GM12878 (cell line): ENCODE measurements around the gene C1orf21. TPM values are rescaled to one million over a fixed set of nuclear protein-coding genes. Genes with fewer than 3 reads are reported as not detected.

Experiments
- ATAC-seq: fragments of 200-7000 bp; cut with Tn5 transposase; 3 replicates; pipeline ENCODE4 v1.9.1; 2020; ENCODE audit warnings: mild to moderate bottlenecking, moderate library complexity
- BruUV-seq: library from RNA; stranded (reverse); fragments of 400-500 nt; replicated peaks from 2 replicates; lab custom pipeline; 2021; lab: Mats Ljungman, UMichigan
- CTCF ChIA-PET: fragments of 300-600 bp; sonication (Branson Sonifier 250); formaldehyde crosslinking; extraction: SDS; loops from one replicate; lab custom pipeline; 2021; ENCODE audit warnings: inconsistent platforms; lab: Yijun Ruan, JAX
- POLR2A ChIA-PET: fragments of 350-600 bp; formaldehyde crosslinking; extraction: SDS; loops from one replicate; lab custom pipeline; 2021; ENCODE audit warnings: inconsistent platforms; lab: Charles Lee
- RAD21 ChIA-PET: fragments of 300-600 bp; sonication (Branson Sonifier 250); formaldehyde crosslinking; loops from one replicate; lab custom pipeline; 2023; ENCODE audit warnings: antibody characterized with exemption; ENCODE audit not compliant: unreplicated experiment; lab: Charles Lee
- SMC1A ChIA-PET: fragments of 300-600 bp; sonication (Branson Sonifier 250); formaldehyde crosslinking; loops from one replicate; lab custom pipeline; 2023; ENCODE audit not compliant: unreplicated experiment, uncharacterized antibody; lab: Charles Lee
- DNase-seq: peaks from one replicate; pipeline ENCODE4 v3.0.0-alpha.2; 2011; ENCODE audit warnings: low read depth, low spot score
- FAIRE-seq: peaks from 3 replicates; lab custom pipeline; 2011; peaks lifted over from hg19 to GRCh38; lab: Jason Lieb, UNC
- H2AFZ ChIP-seq: 2 replicates; pipeline ENCODE4 v1.6.0; 2011; ENCODE audit warnings: low read depth, low read length, control low read depth; ENCODE audit not compliant: control insufficient read depth
- H3K27ac ChIP-seq: 2 replicates; pipeline ENCODE4 v1.5.1; 2011; ENCODE audit warnings: control low read depth; ENCODE audit not compliant: control insufficient read depth, insufficient read depth
- H3K27me3 ChIP-seq, 2 experiments: replicated peaks in 1 of 2; 2 replicates each; pipeline versions ENCODE4 v1.6.0 to v1.6.1; 2011; ENCODE audit warnings: low read length in 1 of 2; ENCODE audit not compliant: control insufficient read depth in 2 of 2, insufficient read depth in 2 of 2
- H3K36me3 ChIP-seq, 2 experiments: 2 replicates each; pipeline ENCODE4 v1.5.1; 2011; ENCODE audit warnings: low read length in 1 of 2; ENCODE audit not compliant: control insufficient read depth in 2 of 2, insufficient read depth in 2 of 2
- H3K4me1 ChIP-seq: 2 replicates; pipeline ENCODE4 v1.6.1; 2011; ENCODE audit warnings: mild to moderate bottlenecking, low read length, moderate library complexity, mixed read lengths; ENCODE audit not compliant: control insufficient read depth, insufficient read depth
- H3K4me2 ChIP-seq: 2 replicates; pipeline ENCODE4 v1.6.0; 2011; ENCODE audit warnings: control low read depth; ENCODE audit not compliant: control insufficient read depth, insufficient read depth
- H3K4me3 ChIP-seq: fragments of 200-600 bp; sonication (generic); 2 replicates; pipeline ENCODE4 v1.5.1; 2016
- H3K79me2 ChIP-seq: 2 replicates; pipeline ENCODE4 v1.6.0; 2011; ENCODE audit warnings: low read length; ENCODE audit not compliant: control insufficient read depth, insufficient read depth
- H3K9ac ChIP-seq: 2 replicates; pipeline ENCODE4 v1.8.0; 2011; ENCODE audit warnings: low read length, control low read depth, mixed read lengths; ENCODE audit not compliant: control insufficient read depth, insufficient read depth
- H3K9me3 ChIP-seq: replicated peaks from 3 replicates; pipeline ENCODE4 v1.5.1; 2011; ENCODE audit warnings: mild to moderate bottlenecking, low read length; ENCODE audit not compliant: control insufficient read depth, insufficient read depth
- H4K20me1 ChIP-seq: 2 replicates; pipeline ENCODE4 v1.6.0; 2011; ENCODE audit not compliant: control insufficient read depth, insufficient read depth
- CREM ChIP-seq: IDR thresholded peaks from 2 replicates; pipeline ENCODE4 v1.6.1; 2014; ENCODE audit warnings: antibody characterized with exemption, low read depth
- ETV6 ChIP-seq, 2 experiments: fragments of 450-650 bp in 1 of 2; IDR thresholded peaks in 1 of 2; conservative IDR thresholded peaks in 1 of 2; 2 replicates each; pipeline ENCODE4 v1.6.1; 2014; ENCODE audit warnings: antibody characterized with exemption in 1 of 2, borderline replicate concordance in 1 of 2, low read depth in 1 of 2, mild to moderate bottlenecking in 1 of 2, moderate library complexity in 1 of 2
- HDAC6 ChIP-seq: fragments of 200-600 bp; sonication (generic); IDR thresholded peaks from one replicate; pipeline ENCODE4 v1.8.0; 2017; ENCODE audit warnings: antibody characterized with exemption; ENCODE audit not compliant: unreplicated experiment
- NR2C1 ChIP-seq: fragments of 450-650 bp; IDR thresholded peaks from 2 replicates; pipeline ENCODE4 v1.6.1; 2017; ENCODE audit warnings: antibody characterized with exemption, mild to moderate bottlenecking, moderate library complexity
- NRF1 ChIP-seq: conservative IDR thresholded peaks from 2 replicates; pipeline ENCODE4 v1.6.1; 2011; ENCODE audit warnings: mild to moderate bottlenecking, low read depth, low read length, improper control_type of control experiment
- POLR2AphosphoS5 ChIP-seq: IDR thresholded peaks from 2 replicates; pipeline ENCODE4 v1.6.1; 2011; ENCODE audit warnings: mild to moderate bottlenecking, low read length, inconsistent platforms
- STAT3 ChIP-seq: IDR thresholded peaks from 2 replicates; pipeline ENCODE4 v1.6.1; 2011; ENCODE audit warnings: low read depth, low read length, improper control_type of control experiment
- ZNF217 ChIP-seq: fragments of 450-650 bp; IDR thresholded peaks from 2 replicates; pipeline ENCODE4 v1.6.1; 2017; ENCODE audit warnings: antibody characterized with exemption, mild to moderate bottlenecking
- ZNF24 ChIP-seq: fragments of 450-650 bp; IDR thresholded peaks from 2 replicates; pipeline ENCODE4 v1.6.1; 2017; ENCODE audit warnings: antibody characterized with exemption, mild to moderate bottlenecking
- ZNF274 ChIP-seq: IDR thresholded peaks from one replicate; pipeline ENCODE4 v1.8.0; 2011; ENCODE audit not compliant: insufficient read length, insufficient read depth
- WGBS: methylation state at CpG from one replicate; pipeline ENCODE4 v1.1.6; 2016; ENCODE audit warnings: low lambda C conversion rate; ENCODE audit not compliant: insufficient replicate concordance, insufficient coverage; ENCODE audit errors: missing lambda C conversion rate; 5-methylcytosine and 5-hydroxymethylcytosine counted together
- in situ Hi-C: fragments of 300-500 bp; cut with MboI; formaldehyde crosslinking; loops from 9 replicates; pipeline ENCODE4 v1.14.3; 2018; ENCODE audit warnings: mixed read lengths
- intact Hi-C: fragments of 100-400 bp; cut with micrococcal nuclease; formaldehyde crosslinking; loops from one replicate; pipeline ENCODE4 v1.14.2; 2022; ENCODE audit not compliant: unreplicated experiment
- polyA plus RNA-seq, 11 experiments: library from polyadenylated mRNA; depleted of rRNA in 4 of 11; unstranded in 6 of 11; stranded (reverse) in 5 of 11; fragments of >200 nt; fragmentation: Nextera tagmentation in 4 of 11; fragmentation: Illumina TruSeq in 1 of 11; extraction: Ambion mirVana in 4 of 11; extraction: Trizol in 1 of 11; gene quantifications; 1 replicate in 1 of 11; 2 replicates in 10 of 11; pipeline versions ENCODE4 v1.2.1 to v1.2.3, GENCODE V29; 2011 to 2016; ENCODE audit warnings: inconsistent platforms in 2 of 11, missing spikeins in 2 of 11, low read depth in 1 of 11
- total RNA-seq, 4 experiments: library from RNA; depleted of rRNA in 3 of 4; stranded (reverse); fragments of >200 nt in 3 of 4; fragmentation: Illumina TruSeq in 1 of 4; extraction: Trizol in 1 of 4; gene quantifications; 2 replicates each; pipeline versions ENCODE4 v1.2.1 to v1.2.3, GENCODE V29; 2013 to 2021
- TF ChIP-seq, protein P1 (sequence below): fragments of 450-650 bp; IDR thresholded peaks from 2 replicates; pipeline ENCODE4 v1.6.1; 2017; ENCODE audit warnings: mild to moderate bottlenecking, moderate library complexity
- TF ChIP-seq, protein P2 (sequence below): fragments of 450-650 bp; IDR thresholded peaks from 2 replicates; pipeline ENCODE4 v1.6.1; 2017; ENCODE audit warnings: mild to moderate bottlenecking
- TF ChIP-seq, protein P3 (sequence below): IDR thresholded peaks from 2 replicates; pipeline ENCODE4 v1.6.1; 2012; ENCODE audit warnings: low read depth, low read length, improper control_type of control experiment
- TF ChIP-seq, protein P4 (sequence below): IDR thresholded peaks from 2 replicates; pipeline ENCODE4 v1.6.1; 2011; ENCODE audit warnings: mild to moderate bottlenecking, low read depth, low read length, moderate library complexity; ENCODE audit not compliant: insufficient replicate concordance

C1orf21 gene
- total and polyA plus RNA-seq, 10 of the 15 experiments (the other 5 are each of a cell fraction or from before 2014, with no cell fraction given) = 0.03 to 1.6 (median 0.17) TPM; not detected in 3

DNA sequence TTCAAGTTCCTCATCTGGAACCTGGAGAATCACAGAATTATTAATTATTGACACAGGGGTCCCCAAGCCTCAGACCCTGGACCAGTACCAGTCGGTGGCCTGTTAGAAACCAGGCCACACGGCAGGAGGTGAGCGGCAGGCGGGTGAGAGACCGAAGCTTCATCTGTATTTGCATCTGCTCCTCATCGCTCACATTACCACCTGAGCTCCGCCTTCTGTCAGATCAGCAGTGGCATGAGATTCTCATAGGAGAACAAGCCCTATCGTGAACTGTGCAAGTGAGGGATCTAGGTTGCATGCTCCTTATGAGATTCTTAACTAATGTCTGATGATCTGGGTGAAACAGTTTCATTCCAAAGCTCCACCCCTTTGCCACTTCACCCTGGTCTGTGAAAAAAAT, 125.9 kb downstream of the C1orf21 start (continued):
- TF ChIP-seq, protein P1, sequence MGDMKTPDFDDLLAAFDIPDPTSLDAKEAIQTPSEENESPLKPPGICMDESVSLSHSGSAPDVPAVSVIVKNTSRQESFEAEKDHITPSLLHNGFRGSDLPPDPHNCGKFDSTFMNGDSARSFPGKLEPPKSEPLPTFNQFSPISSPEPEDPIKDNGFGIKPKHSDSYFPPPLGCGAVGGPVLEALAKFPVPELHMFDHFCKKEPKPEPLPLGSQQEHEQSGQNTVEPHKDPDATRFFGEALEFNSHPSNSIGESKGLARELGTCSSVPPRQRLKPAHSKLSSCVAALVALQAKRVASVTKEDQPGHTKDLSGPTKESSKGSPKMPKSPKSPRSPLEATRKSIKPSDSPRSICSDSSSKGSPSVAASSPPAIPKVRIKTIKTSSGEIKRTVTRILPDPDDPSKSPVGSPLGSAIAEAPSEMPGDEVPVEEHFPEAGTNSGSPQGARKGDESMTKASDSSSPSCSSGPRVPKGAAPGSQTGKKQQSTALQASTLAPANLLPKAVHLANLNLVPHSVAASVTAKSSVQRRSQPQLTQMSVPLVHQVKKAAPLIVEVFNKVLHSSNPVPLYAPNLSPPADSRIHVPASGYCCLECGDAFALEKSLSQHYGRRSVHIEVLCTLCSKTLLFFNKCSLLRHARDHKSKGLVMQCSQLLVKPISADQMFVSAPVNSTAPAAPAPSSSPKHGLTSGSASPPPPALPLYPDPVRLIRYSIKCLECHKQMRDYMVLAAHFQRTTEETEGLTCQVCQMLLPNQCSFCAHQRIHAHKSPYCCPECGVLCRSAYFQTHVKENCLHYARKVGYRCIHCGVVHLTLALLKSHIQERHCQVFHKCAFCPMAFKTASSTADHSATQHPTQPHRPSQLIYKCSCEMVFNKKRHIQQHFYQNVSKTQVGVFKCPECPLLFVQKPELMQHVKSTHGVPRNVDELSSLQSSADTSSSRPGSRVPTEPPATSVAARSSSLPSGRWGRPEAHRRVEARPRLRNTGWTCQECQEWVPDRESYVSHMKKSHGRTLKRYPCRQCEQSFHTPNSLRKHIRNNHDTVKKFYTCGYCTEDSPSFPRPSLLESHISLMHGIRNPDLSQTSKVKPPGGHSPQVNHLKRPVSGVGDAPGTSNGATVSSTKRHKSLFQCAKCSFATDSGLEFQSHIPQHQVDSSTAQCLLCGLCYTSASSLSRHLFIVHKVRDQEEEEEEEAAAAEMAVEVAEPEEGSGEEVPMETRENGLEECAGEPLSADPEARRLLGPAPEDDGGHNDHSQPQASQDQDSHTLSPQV = no peak
- TF ChIP-seq ZNF274 (no peak), ZNF217 (no peak)
- TF ChIP-seq, protein P2, sequence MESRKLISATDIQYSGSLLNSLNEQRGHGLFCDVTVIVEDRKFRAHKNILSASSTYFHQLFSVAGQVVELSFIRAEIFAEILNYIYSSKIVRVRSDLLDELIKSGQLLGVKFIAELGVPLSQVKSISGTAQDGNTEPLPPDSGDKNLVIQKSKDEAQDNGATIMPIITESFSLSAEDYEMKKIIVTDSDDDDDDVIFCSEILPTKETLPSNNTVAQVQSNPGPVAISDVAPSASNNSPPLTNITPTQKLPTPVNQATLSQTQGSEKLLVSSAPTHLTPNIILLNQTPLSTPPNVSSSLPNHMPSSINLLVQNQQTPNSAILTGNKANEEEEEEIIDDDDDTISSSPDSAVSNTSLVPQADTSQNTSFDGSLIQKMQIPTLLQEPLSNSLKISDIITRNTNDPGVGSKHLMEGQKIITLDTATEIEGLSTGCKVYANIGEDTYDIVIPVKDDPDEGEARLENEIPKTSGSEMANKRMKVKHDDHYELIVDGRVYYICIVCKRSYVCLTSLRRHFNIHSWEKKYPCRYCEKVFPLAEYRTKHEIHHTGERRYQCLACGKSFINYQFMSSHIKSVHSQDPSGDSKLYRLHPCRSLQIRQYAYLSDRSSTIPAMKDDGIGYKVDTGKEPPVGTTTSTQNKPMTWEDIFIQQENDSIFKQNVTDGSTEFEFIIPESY = no peak

DNA sequence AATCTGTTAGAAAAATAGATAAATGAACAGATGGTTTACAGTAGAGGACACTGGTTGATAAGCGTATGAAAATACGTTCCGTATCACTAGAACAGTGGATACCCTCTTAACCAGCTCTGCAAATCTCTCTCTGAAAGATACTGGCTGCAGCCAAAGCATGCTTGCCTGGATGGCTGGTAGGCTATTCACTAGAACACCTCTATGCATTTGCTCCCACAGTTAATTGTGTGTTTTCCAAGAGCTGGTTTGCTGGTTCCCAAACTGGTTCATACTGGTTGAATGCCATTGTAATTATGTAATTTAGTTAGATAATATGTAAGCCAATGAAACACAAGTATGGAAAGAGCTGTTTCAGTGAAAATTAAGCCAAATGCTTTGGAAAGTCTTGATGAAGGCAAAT, 126.6 kb downstream of the C1orf21 start:
- no peak overlapping the region for H2AFZ ChIP-seq
- intact Hi-C loops (no loop called here), in situ Hi-C loops (no loop called here)
- ChIA-PET RAD21 (no interaction called here), CTCF (interaction anchor here (0.8 to 1.6 kb wide), 2 partner anchors 49 to 151 kb away, joined by 3 to 4 read pairs; no protein-coding TSS in a partner anchor), POLR2A (no interaction called here), SMC1A (interaction anchor here (2.3 kb wide), 1 partner anchor 20 kb away, joined by 6 read pairs; no protein-coding TSS in a partner anchor)
- no peaks in the 10 kb centered on the region for H3K27me3 ChIP-seq
- no peak for ATAC-seq
- H3K9ac ChIP-seq = no peak overlapping the region
- H3K27ac ChIP-seq = no peak overlapping the region
- no peaks in the 10 kb centered on the region for H3K36me3 ChIP-seq
- no peak for DNase-seq
- H3K4me1 ChIP-seq = no peaks in the 10 kb centered on the region
- H3K9me3 ChIP-seq = no peaks in the 10 kb centered on the region
- WGBS = 71% methylated on average over 3 of the region's 3 CpGs
- H3K79me2 ChIP-seq = no peaks in the 10 kb centered on the region
- no peak overlapping the region for H3K4me2 ChIP-seq
- no peak overlapping the region for H3K4me3 ChIP-seq
- FAIRE-seq = no peak
- H4K20me1 ChIP-seq = no peaks in the 10 kb centered on the region
- BruUV-seq = no TSS peak
- TF ChIP-seq NRF1 = no peak
- TF ChIP-seq ETV6 (conservative IDR thresholded peaks at IDR 0.05 in 1 of 2, IDR thresholded peaks at IDR 0.05 in 1 of 2; ENCODE audit: borderline replicate concordance in 1 of 2, low read depth in 1 of 2) = no peak
- TF ChIP-seq CREM = no peak
- no peak for TF ChIP-seq HDAC6
- no peak for TF ChIP-seq STAT3
- TF ChIP-seq, protein P3, sequence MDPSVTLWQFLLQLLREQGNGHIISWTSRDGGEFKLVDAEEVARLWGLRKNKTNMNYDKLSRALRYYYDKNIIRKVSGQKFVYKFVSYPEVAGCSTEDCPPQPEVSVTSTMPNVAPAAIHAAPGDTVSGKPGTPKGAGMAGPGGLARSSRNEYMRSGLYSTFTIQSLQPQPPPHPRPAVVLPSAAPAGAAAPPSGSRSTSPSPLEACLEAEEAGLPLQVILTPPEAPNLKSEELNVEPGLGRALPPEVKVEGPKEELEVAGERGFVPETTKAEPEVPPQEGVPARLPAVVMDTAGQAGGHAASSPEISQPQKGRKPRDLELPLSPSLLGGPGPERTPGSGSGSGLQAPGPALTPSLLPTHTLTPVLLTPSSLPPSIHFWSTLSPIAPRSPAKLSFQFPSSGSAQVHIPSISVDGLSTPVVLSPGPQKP = no peak
- no peak for TF ChIP-seq ZNF24
- TF ChIP-seq, protein P4, sequence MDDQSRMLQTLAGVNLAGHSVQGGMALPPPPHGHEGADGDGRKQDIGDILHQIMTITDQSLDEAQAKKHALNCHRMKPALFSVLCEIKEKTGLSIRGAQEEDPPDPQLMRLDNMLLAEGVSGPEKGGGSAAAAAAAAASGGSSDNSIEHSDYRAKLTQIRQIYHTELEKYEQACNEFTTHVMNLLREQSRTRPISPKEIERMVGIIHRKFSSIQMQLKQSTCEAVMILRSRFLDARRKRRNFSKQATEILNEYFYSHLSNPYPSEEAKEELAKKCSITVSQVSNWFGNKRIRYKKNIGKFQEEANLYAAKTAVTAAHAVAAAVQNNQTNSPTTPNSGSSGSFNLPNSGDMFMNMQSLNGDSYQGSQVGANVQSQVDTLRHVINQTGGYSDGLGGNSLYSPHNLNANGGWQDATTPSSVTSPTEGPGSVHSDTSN = no peak
- no peak for TF ChIP-seq NR2C1
- no peak for TF ChIP-seq POLR2AphosphoS5
